HG02973 (cell line): ENCODE data around the gene GALNT17.
"Not testable (repeated sequence)": the region's sequence is repeated elsewhere in the genome, so short reads cannot be mapped to it uniquely, and the experiment has no call there.

Experiments
- ATAC-seq: cut with Tn5 transposase; IDR thresholded peaks from one replicate; pipeline ENCODE4 v1.9.1; 2021; ENCODE audit warnings: moderate library complexity; ENCODE audit not compliant: unreplicated experiment

The GALNT17 gene

DNA sequence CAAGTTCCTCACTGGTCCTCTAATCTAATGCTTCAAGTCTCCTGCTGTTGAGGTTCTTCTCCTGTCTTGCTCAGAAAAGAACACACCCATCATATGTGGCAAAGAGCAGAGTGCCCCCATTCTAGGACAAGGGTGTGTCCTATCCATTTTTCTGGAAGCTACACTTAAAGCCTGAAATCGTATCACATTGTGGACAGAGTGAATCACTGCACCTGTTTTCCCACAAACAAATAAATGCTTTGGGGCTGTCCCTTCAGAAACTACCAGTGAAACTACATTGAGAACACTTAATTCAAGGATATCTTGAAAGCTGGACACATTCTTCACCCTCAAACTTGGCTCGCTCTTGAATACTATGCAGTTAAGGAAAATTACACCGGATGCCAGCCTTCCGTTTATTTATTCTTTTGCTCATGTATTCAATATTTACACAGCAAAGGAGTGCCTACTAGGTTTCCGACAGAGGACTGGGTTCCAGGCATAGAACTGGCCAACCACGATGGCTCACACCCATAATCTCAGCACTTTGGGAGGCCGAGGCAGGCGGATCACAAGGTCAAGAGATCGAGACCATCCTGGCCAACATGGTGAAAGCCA, 473.0 kb downstream of the GALNT17 start:
- no peak for ATAC-seq

DNA sequence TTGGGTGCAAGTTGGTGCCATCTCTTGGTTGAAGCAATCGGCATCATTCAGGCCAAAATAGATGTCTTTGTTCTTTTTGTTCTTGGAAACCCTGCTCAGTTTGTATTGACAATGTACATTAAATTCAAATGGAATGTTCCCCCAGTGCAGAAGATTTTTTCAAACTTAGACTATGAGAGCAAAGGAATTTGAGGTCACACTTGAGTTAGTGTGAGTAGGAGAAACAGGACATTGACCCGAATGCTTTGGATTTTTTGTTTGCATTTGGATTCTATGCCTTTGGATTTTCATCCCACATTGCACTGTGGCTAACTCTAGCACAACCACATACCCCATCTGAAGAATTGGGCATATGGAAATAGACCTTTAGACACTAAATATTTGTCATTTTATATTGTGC, 480.0 kb downstream of the GALNT17 start:
- ATAC-seq: no peak

DNA sequence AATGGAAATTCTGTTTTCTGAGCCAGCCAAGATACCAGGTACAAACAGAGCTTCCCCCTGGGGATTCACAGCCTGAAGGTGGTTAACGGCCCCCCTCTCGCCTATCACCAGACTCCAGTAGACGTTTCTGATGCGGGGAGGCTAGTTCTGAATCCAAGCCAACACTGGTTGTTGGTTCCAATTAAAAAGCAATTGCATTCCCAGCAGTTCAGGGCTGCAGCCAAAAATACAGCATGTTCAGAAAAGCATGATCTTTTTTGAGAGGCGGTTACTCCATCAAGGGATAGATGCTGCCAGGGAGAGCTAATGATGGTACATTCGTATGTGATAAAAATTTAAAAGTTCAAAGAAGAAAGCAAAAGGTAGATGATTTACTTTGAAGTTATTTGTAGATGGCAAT, 481.0 kb downstream of the GALNT17 start:
- ATAC-seq: no peak

DNA sequence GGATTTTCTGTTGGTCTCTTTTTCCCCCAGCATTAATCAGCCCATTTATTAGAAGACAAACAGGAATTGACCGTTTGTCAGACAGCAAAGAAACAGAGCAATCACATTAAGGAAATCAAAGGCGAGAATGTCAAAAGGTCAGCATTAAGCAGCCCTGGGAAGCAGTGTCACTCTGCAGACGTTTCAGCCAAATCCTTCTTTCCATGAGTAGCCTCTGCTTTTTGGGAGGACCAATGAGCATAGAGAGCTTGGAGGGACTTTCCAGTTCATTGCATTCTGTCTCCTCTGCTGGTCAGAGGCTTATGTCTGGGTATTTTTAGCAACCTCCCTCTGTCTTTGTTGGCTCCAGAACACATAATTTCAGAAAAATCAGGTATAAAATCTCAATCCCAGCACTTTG, 481.4 kb downstream of the GALNT17 start:
- ATAC-seq: no peak

DNA sequence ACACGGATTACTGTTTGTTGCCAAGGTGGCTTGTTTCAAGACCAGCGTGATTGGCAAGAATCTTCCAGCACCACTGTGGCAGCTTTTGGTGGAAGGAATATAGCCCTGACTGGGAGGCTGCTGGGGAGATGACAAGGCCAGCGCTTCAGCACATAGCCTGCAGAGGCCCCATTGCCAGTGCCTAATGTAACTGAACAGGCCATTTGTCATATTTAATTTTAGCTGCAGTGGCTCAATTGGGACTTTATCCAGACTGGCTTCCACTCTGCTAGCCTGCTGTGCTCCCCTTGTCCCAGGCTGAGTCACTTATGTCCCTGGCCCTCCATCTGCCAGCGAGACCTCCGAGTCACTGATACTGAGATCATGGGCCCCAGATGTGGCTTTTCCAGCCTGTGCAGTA, 483.1 kb downstream of the GALNT17 start:
- ATAC-seq: no peak

DNA sequence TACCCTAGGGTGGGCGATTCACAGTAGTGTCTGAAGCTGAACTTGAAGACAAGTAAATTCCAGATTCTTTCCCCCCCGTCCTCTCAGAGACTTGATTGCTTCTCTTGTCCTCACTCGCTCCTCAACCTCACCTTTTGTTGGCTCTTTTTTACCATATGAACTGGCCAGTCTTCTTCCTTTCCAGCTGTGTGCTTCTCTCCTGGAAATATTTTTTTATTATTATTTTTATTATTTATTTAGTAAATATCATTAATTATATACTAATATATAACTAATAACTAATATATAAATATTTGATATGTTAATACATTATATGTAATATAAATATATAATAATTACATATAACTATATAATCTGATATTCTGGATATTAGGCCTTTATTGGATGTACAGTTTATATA, 484.3 kb downstream of the GALNT17 start:
- no peak for ATAC-seq

DNA sequence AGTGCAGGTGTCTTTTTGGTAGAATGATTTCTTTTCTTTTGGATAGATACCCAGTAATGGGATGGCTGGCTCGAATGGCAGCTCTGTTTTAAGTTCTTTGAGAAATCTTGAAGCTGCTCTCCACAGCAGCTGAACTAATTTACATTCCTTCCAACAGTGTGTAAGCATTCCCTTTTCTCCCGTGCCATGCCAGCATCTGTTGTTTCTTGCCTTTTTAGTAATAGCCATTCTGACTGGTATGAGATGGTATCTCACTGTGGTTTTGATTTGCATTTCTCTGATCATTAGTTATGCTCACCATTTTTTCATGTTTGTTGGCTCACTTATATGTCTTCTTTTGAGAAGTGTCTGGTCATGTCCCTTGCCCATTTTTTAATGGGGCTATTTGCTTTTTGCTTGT, 486.3 kb downstream of the GALNT17 start:
- ATAC-seq: no peak

DNA sequence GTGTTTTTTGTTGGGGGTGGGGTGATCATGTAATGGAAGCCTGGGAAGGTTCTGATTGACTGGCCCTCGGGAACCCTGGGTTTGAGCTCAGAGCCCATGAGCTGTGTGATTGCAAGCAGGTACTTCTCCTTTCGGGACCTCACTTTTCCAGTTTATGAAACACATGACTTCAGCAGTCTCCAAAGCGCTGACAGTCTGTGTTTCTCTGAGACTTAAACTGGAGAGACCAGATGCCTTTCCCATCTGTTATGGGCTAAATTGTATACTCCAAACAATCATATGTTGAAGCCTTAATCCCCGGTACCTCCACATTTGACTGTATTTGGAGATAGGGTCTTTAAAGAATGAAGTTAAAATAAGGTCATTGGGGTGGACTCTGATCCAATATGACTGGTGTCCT, 493.6 kb downstream of the GALNT17 start:
- no peak for ATAC-seq

DNA sequence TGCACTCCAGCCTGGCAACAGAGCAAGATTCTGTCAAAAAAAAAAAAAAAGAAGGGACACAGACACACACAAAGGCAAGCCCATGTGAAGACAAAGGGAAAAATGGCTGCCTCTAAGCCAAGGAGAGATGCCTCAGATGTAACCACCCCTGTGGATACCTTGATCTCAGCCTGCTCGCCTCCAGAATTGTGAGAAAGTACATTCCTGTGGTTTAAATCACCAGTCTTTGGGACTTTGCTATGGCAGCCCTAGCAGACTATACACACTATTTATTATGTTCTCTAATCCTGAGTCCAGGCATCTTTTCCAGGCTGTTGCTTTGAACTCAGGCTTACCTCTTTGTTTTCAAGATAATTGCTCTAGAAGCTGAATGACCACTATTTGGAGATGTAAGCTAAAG, 494.3 kb downstream of the GALNT17 start:
- no peak for ATAC-seq

DNA sequence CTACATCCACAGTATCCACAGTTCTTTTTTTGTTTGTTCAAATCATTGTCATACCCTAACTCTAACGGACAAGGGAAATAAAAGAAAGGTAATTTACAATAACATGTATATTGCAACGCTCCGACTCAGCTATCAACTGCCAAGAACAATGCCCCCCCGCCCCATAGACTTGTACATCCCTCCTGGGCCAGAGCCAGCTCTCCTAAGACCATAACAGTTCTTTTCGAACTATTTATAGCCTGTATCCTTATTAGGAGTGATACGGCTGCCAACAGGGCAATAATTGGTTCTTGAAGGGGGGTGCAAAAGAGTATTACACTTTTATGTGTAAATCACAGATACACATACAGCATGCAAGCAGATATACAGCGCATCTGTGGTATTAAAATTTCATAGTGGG, 495.7 kb downstream of the GALNT17 start:
- ATAC-seq: no peak

DNA sequence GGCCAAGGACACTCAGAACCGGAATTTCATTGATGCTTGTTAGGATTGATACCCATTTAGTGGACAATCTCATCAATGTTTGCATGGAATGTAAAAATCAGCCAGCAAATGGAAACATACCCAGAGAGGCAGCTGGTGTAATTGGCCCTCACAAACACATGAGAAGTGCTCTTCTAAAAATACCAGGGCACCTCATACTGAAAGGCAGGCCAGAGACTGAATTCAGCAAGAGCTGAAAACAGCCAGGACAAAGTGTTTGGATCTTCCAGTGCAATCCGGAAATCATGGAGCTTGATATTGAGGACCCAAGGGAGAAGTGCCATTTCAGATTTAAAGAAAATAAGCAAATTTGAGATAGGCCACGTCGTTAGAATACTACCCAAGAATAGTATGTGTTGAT, 498.6 kb downstream of the GALNT17 start:
- no peak for ATAC-seq

DNA sequence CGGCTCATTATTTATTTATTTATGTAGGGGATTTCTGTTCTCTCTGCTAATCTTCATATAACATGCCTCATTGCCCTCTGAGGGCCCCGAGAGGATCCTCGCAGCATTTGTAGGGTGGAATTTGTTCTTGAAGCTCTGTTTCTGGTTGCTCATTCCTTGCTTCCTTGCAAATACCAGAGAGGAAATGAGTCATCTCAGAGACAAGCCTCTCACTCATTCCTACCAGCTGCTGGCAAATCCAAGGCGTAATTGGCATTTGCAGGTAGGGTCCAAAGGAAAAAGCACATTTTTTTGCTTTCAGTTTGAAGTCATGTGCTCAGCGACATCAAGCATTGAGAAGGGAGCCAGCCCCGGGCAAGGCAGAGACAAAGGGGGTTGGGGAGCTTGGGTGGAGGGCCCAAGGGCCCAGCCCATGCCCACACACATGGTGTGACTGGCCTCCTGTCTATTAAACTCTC, 501.6 kb downstream of the GALNT17 start:
- no peak for ATAC-seq

DNA sequence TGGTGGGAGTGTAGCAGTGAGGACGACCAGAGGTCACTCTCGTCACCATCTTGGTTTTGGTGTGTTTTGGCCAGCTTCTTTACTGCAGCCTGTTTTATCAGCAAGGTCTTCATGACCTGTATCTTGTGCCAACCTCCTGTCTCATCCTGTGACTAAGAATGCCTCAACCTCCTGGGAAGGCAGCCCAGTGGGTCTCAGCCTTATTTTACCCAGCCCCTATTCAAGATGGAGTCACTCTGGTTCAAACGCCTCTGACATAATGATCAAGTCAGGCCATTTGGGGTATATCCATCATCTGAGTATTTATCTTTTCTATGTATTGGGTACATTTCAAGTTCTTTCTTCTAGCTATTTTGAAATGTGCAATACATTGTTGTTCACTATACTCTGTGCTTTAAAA, 503.9 kb downstream of the GALNT17 start:
- not testable (repeated sequence) for ATAC-seq

DNA sequence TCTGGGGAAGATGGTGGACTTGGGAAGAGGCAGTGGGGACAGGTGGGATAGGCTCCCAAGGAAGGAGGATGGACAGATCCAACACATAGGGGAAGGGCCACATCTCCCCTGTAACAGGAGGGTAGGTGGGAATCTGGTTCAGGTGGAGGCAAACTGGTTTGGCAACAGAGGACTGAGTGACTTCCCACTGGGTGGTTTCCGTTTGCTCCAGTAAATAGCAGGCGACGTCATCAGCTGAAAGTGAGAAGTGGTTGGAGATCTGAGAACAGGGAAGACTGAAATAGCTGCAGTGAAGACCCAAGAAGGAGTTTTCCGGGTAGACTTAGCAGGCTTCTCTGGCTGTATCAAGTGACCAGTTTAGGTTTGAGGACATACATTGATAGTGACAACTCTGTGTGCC, 504.4 kb downstream of the GALNT17 start:
- ATAC-seq: no peak

DNA sequence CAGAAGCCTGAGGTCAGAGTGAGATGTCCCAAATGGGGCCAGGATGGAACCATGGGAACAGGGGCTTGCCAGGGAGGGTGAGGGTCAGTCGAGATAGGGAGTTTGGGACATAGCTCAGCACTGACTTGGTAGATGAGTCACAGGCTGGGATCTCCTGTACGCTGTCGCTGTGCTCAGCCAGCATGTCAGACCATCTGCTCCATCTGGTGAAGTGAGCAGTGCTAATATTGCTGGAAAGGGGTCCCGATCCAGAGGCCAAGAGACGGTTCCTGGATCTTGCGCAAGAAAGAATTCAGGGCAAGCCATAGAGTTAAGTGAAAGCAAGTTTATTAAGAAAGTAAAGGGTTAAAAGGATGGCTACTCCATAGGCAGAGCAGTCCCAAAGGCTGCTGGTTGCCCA, 505.6 kb downstream of the GALNT17 start:
- no peak for ATAC-seq

DNA sequence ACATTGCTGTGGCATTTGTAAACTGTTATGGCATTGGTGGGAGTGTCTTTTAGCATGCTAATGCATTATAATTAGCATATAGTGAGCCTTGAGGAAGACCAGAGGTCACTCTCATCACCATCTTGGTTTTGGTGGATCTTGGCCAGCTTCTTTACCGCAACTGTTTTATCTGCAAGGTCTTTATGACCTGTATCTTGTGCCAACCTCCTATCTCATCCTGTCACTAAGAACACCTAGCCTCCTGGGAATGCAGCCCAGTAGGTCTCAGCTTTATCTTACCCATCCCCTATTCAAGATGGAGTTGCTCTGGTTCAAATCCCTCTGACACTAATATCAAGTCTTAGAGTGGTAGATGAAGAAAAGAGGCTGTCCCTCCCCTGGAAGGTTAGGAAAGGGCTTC, 506.2 kb downstream of the GALNT17 start:
- ATAC-seq: no peak

DNA sequence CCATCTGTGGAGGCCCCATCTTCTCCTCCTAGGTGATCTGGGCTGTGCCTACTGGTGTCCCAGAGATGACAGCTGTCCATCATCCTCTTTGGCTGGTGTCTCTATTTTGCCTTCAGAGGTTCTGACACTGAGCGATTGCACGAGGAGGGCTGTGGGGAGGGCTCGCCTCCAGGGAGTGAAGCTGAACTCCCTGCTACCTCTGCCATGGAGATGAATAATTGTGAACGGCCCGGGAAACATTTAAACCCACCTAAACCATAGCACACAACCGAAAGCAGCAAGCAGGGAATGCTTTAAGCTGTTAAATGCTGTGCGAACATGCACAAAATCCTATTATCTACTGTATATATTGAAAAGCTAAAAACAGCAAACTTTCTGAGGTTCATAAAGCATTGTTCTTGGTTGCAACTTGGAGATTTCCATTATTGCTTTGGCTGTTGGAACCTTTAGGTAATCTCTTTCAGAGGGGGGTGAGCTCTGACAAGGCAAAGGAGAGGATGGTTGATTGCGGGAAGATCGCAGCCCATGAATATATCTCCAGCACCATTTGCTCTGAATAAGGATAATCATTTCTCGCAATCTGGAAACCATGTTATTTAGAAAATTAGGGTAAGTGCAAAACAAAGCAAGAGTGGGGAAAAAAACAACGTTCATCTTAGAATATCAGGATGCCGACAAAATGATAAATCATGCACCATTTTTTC, 507.6 kb downstream of the GALNT17 start:
- no peak for ATAC-seq

DNA sequence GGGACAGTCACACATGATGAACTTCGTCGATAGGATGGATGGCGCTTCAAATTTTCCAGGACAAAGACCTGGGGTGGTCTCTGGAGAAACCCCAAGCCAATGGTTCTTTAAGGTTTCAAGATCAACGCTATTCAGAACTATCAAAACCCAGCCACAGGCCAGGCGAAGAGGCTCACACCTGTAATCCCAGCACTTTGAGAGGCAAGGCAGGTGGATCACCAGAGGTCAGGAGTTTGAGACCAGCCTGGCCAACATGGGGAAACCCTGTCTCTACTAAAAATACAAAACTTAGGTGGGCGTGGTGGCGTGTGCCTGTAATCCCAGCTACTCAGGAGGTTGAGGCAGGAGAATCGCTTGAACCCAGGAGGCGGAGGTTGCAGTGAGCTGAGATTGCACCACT, 511.1 kb downstream of the GALNT17 start:
- not testable (repeated sequence) for ATAC-seq

DNA sequence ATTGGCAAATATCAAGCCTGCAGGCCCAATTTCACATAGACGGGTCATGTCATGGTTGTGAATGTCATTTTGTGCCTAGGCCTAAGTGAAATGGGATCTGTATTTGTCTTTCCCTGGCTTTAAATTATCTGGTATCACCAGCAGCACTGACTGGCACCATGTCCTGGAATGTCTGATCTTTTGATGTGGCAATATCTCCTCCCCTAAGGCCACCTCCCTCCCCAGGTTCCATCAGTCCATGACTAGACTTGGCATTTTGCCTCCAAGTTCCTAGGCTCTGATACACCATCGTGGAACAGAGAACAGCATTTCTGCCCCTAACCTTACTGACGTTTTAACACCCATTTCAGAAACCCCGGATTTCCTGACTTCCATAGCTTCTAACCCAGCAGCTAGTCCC, 513.9 kb downstream of the GALNT17 start:
- ATAC-seq: no peak

DNA sequence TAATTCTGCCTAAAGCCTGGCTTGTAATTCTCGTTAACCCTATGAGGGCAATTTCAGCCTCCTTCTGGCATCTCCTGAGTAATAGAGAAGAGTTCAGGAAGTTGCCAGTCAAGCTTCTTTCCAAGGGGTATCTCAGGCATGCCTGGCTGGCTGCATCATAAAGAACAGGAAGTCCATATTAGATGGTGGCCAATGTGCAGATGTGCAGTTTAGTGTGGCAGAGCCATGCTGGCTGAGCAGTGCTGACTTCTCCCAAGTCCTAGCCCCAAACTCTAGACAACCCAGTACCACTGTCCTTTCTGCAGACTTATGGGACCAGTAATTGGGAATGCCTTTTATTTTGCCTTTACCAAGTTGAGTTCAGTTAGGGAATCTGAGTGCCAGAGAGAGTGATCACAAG, 517.9 kb downstream of the GALNT17 start:
- no peak for ATAC-seq

DNA sequence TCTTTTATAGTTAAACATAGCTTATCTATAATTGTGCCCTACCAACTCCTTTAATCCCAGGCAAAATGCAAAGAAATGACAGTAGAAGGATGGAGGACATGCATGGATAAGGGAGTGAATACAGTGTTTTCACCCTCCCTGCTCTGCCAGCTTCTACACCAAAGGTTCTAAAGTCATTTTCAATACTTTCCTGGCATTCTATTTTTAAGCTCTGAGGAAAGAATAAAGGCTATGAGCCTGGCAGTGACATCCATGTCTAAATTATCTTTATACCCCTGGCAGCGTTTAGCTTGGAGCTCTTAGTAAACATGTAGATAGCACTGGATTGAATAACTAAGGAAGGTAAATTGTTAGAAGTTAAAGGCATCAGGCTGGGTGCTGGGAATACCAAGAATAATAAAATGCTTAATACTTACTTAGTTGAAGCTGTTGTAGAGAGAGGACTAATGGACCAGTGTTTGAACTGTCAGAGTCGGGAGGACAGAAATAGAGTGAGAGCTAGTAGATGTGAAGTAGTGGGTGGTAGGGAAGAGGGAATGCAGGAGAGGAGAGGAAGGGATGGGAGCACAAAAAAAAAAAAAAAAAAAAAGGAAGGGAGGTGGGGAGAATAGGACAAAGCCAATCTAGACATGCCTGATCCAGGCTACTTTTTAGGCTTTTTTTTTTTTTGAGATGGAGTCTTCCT, 518.9 kb downstream of the GALNT17 start:
- ATAC-seq: no peak

DNA sequence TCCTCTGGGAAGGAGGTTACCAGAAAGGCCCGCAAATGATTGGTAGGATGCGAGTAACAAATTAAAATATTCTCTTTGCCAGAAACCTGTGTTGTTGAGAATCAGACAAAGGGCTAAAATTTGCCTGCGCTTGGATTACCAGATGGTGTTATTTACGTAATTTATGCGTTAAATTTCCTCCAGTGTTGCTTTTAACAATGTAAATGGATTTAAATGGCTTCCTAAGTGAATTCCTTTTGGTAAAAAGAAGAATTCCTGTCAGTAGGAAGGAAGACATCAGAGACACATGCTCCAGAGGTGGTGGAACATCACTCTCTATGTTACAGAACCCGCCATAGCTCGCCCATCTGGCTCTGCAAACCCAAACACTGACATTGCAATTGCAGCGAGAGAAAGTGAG, 520.6 kb downstream of the GALNT17 start:
- no peak for ATAC-seq
